ENCODE data around the gene PCDHGA4. TPM values are rescaled to one million over a fixed set of nuclear protein-coding genes. Genes with fewer than 3 reads are reported as not detected.

Gene PCDHGA4
- total and polyA plus RNA-seq, 2 of the 13 experiments (the other 11 are each of a cell fraction or from before 2014, with no cell fraction given): 0.49 to 0.58 TPM

- no peak; the same call in 1 of the 2 replicates for TF ChIP-seq IRF2 (CRISPR knock-in tag; IDR thresholded peaks at IDR 0.05)
- TF ChIP-seq ZNF503 (CRISPR knock-in tag; IDR thresholded peaks at IDR 0.05): no peak
- no peak for TF ChIP-seq POGK (CRISPR knock-in tag; conservative IDR thresholded peaks at IDR 0.05)
- no peak for TF ChIP-seq ARID2 (CRISPR knock-in tag; IDR thresholded peaks at IDR 0.05; ENCODE audit: borderline replicate concordance)
- TF ChIP-seq GRHL1 (CRISPR knock-in tag; conservative IDR thresholded peaks at IDR 0.05): no peak
- TF ChIP-seq MAX (IDR thresholded peaks at IDR 0.05): no peak
- TF ChIP-seq MLX (CRISPR knock-in tag; IDR thresholded peaks at IDR 0.05): no peak
- TF ChIP-seq TP53 (CRISPR knock-in tag; conservative IDR thresholded peaks at IDR 0.05): no peak
- TF ChIP-seq ZNF574 (CRISPR knock-in tag; IDR thresholded peaks at IDR 0.05): peak; percentile 59
- TF ChIP-seq SRF (IDR thresholded peaks at IDR 0.05; ENCODE audit: low read depth, low read length): peak; percentile 36; the same call in 1 of the 2 replicates
- TF ChIP-seq SUZ12 (IDR thresholded peaks at IDR 0.05; ENCODE audit: low read depth, low read length): no peak
- TF ChIP-seq SNAPC5 (CRISPR knock-in tag; IDR thresholded peaks at IDR 0.05; ENCODE audit: borderline replicate concordance): no peak
- TF ChIP-seq SP4 (CRISPR knock-in tag; IDR thresholded peaks at IDR 0.05): no peak
- no peak for TF ChIP-seq ZBTB37 (CRISPR knock-in tag; IDR thresholded peaks at IDR 0.05)
- TF ChIP-seq NFE2 (CRISPR knock-in tag; IDR thresholded peaks at IDR 0.05): no peak
- TF ChIP-seq ATAD3A (CRISPR knock-in tag; IDR thresholded peaks at IDR 0.05): no peak
- no peak for TF ChIP-seq ATF1 (CRISPR knock-in tag; IDR thresholded peaks at IDR 0.05)
Observed at GRCh38 chr5:141349917-141350619, 4.8 kb upstream of the PCDHGA4 start, which contains the start of gene PCDHGB1 (continued).

All from HepG2 (cell line).